HG03354 (cell line): ENCODE measurements around the gene PTPRD.

Source experiments
- ATAC-seq: cut with Tn5 transposase; IDR thresholded peaks from one replicate; pipeline ENCODE4 v1.9.1; 2021; ENCODE audit warnings: mild to moderate bottlenecking; ENCODE audit not compliant: unreplicated experiment, poor library complexity, severe bottlenecking

PTPRD gene

DNA sequence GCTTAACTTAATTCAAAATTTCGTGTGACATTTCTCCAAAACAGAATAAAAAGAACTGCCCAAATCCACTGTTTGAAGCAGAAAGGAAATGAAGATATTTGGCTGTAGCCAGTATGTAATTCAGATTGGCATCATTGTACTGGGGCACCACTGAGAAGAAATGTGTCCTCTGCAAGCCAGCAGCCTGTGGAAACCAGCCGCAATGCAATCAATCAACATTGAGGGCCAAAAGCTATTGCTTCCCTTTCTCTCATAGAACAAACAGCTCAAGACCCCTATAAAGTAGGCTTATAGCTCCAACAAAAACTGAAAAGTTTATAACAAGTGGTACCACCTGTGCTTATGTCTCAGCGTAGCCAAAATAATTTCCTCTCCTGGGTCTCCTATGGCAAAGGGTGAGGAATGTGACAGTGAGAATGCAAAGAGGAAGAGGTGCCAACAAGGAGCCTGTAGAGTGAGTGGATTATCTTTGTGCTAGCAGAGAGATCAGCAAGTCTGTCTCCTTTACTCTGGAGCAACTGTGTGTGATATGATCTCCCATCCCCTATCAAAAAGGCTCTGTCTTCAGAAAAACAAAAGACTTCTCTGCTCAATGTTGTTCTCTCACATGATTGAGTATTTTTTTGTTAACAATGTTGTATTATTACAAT is 1740.9 kb downstream of the PTPRD start:
- no peak for ATAC-seq

DNA sequence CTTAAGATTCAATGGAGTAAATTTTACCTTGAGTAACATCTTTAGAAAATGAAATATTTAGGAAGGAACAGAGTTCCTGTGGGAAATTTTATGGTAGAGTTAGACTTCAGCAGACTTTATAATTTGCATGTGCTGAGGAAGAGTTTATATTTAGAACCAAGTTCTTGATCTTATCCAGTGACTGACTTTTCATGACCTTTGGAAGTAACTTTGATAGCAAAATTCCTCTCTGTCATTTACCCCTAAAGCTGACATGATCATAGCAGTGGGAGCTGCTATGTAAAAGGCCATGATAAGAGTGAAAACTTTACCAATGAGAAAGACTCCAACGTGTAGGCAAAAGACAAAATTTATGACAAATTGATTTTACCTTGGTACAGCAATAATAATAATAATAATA is 1741.4 kb downstream of the PTPRD start:
- ATAC-seq, result no peak

DNA sequence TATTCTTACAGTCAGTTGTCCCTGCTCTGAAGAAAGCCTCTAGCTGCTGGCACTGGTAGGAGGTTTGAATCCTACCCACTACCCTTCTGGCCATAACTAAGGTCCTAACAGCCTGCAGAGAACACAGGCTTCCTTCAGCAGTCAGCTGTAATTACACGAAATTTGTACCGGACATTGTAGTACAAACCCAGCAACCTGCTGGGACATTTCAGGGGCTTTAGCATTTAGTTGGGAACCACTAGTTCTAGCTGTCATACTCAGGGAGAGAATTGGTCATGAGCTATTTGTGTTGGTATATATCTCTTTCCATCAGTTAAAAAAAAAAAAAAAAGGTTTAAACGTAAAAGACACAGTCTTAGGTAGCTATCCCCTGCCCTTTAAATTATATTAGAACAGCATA is 1743.0 kb downstream of the PTPRD start:
- ATAC-seq, result no peak

DNA sequence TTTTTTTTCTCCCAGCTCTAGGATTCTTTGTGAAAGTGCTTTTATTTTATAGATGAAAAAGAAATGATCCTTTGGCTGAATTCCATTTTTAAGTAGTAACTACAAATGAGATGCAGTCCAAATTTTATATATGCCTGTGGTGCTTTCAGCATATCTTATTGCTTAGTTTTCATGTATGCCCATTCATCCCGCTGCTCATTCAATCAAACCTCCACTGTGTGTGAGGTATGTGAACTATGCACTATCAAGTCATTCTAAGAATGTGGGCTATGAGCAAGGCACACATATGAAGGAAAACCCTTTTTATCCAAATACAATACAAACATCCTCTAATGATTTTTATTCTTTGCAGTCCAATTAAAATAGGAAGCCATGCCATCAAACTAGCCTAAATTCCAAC is 1744.2 kb downstream of the PTPRD start:
- no peak for ATAC-seq

DNA sequence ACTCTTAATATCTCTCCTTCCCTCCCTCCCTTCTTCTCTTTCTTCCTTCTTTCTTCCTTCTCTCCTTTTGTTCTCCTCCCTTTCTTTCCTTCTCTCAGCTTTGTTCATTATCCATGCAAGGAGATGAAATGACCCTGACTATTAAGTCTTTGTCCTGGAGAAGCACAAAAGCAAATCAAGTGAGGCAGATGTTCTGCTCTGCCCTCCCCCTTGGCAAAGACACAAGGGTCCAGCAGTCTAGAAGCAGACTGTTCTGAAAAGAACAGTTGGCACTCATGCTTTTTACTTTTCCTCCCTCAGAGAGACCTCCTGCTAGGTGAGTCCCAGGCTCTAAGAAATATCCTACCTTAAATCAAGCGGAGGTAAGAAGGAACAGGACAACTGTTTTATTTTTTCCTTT is 1745.7 kb downstream of the PTPRD start:
- no peak for ATAC-seq

DNA sequence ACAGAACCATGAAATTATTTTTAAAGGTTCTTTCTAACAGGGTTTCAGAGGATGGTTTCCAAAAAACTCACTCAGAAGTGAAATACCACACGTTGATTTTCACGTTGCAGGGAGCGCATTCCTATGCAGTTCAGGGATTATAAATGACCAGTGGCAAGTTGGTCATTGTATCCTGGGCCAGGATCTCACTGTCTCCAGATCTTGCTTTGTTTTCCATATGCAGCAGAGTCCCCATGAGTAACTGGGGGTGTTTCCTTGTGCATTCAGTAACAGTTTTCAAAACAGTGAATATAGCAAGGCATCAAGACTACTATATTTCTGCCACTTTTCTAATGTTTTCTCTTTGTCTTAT is 1748.3 kb downstream of the PTPRD start:
- no peak for ATAC-seq

DNA sequence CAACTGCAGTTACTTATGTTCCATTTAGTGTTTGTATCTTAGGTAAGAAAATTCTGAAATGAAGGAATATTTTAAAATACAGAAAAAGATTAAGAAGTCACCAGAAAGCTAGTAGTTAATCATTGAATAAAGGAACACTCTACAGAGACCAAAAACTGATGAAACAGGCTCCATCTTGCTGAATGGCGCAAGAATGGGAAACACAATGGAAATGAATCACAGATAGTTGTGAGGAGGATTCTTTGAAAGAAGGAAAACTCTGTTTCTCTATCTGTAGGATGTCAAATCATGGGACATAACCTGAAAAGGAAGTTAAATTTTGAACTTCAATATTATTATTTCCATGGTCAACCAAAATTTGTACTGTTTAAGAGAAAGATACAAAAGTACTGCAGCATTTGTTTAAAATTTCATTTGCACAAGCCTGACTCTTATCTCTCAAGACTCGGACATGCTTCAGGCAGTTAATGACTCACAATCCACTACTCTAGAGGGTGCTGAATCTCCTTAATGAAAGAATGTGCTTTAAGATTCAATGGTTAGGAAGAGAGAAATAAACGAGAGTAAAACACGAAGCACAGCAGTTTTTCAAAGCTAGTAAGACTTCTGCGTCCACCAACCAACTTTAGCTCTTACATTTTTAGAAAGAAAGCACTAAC is 1748.8 kb downstream of the PTPRD start:
- no peak for ATAC-seq

DNA sequence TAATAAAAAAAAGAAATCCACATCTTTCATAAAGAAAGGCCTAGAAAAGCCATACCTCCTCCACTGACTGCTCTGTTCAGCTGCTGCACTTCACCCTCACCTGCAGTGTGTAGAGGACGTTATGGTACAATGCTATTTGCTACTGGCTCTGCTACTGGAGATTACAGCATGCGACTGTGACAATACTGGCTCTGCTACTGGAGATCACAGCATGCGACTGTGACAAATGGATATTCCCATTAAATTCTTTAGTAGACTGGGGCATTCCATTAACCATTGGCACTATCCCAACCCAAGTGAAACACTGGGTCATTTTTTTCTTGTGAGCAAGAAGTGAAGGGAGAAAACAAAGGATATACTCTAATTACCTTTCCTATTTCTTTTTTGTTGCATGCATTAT is 1749.7 kb downstream of the PTPRD start:
- no peak for ATAC-seq

DNA sequence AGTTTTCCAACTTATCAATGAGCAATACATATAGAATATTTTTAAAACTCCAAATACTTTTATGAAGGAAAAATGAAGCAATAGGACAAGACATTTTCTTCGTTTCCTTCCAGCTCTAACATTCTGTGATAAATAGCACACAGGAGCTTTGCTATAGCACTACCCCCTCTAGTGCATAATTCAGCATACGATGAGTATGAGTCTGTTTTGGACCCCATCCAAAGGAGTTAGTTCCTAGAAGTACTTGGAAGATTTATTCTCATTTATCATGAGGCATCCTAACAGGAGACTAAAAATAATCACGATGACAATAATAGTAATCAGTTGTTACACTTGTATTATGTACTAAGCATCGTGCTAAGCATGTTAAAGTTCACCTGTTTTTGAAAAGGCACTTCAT is 1751.9 kb downstream of the PTPRD start:
- ATAC-seq, result no peak

DNA sequence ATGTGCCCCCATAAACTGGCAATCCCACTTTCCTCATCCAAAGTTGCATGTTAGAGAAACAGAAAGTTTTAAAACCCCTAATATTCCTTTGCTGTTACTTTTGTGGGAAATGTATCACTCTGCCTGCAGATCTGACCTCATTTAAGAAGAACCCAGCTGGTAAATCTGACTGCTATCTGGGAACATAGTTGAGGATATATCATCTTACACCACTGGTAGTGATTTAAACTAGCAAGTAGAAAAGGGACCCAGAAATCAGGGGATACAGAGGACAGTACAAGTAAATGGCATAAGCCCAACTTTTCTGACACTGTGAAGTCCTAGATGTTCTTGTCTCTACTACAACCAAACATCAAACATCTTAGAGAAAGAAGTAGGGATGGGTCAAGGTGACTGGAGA is 1752.7 kb downstream of the PTPRD start:
- no peak for ATAC-seq

DNA sequence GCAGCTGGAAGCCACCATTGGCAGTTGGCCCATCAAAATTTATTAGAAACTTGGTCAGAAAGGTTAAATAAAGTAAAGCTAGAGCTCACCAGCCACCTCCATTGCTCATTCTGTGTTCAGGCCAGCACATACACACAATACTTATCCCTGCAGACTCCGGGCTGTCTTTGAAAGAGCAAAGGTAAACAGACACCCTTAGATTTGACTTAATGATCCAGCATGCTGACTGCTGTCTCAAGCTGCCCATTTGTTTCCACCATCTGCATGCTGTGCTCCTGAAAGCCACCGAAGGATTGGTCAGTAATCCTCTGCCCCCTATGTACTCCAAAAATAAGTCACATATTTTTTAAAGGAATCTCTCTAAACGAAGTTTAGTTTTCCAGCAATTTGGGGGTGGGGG is 1753.4 kb downstream of the PTPRD start:
- ATAC-seq, result no peak

DNA sequence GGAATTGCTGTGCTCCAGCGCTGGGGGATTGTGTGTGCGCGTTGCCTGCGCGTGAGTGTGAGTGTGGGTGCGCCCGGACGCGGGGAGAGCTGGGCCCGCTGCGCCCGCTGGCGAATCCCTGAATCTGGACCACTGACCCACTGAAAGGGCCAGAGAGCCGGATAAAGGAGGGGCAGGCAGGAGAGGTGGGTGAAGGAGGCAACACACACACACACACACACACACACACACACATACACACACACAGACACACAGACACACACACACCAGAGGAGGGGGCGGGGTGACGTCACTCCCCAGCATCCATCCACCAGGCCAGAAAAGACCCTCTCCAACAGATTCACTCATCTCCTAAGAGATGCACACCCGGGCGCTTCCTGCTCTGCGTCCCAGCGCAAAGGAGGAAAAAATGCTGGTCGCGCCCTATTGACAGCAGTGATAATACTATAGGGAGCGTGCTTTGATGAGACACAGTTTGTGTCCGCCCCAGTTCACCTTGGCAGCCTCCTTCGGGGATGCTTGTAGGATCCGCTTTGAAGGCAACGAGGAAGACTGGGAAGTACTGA is 1754.1 kb downstream of the PTPRD start:
- ATAC-seq, result no peak

DNA sequence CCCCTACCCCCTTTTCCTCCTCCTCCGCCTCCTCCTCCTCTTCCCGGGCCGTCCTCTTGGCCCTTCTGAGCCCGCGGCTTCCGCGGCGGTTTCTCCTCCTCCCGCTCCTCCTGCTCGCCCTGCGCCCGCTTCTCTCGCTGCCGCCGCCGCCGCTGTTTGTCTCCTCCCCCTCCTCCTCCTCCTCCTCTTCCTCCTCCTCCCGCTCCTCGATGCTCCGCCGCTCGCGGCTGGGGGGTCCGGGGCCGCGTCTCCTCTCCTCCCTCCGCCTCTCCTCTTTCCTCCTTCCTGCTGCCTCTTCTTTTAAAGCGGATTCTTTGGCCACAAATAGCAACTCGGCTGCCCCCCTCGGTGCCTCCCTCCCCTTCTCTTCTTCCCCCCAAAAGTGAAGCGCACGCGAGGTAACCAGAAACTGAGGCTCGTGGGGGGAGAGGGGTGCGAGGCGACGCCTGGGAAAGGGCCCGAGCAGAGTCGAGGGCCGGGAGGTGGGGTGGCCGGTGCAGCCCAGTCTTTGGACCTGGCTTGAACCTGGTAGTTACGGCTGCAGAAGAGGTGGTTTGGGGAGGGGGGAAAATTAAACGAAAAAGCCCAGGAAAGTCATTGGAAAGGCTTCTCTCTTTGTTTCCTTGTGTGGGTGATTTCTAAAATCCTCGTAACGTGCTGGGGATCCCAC is 1754.7 kb downstream of the PTPRD start:
- no peak for ATAC-seq

DNA sequence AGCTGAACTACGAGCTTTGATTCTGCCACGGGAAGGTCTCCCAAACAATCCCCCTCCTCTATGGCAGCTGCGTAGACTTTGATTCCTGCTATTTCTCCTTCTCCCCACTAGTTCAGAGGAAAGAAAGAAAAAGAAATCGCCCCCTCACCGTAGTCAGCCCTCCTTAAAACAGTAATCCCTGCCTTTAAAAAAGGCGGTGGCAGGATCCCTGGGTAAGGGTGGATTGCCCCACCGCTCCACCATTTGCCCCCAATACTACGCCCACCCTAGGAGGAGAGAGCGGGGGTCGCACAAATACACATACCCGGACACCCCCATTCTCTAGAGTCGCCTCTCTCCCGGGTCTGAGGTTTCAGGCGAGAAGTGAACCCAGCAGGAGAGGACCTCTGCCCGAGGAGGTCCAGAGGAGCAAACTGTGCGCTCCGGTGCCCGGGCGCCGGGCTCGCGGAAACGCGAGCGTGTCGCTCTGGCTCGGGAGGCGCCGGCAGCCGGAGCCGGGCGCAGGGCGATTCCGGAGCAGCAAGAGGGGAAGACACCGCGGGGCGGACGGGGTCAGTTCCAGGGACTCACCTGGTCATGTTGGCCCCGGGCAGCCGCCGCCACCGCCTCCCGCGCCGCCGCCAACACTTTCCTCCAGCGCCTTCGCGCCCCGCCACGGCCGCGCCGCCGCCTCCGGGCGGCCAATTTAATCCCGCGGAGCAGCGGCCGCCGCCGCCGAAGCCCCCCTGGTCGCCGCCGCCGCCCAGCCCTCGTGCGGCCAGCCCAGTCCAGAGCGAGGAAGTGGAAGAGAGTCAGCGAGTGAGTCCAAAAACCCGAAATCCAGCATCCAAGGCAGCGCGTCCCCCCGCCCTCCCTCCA is 1755.5 kb downstream of the PTPRD start:
- ATAC-seq, result no peak

DNA sequence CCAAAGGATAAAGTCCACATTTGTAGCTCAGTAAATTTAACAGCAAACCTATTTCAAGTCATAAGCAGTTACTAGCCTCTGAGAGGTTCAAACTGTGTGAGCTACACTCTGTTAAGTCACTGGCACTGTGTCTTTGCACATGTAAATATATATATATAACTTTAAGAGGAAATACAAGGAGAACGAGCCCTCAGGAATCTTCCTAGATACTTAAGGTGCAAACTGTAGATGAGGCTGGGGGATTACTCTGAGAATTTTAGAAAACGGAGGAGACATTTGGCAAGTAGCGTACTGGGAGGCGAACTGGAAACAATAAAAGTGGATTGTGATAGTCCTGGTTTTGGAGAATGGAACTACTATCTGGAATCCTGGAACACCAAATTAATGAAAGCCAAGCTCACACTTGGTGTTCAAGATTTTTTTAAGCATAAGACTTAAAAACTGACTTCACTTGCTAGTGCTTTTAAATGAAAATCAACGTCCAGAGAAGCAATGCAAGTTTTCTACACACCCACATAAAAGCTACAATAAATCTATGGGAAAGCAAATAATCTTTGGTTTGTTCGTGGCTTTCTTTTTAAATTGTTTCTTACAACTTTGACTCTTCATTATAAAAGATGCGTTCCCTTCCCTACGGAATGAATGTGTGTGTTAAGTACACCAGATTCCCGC is 1756.3 kb downstream of the PTPRD start:
- ATAC-seq, result no peak

DNA sequence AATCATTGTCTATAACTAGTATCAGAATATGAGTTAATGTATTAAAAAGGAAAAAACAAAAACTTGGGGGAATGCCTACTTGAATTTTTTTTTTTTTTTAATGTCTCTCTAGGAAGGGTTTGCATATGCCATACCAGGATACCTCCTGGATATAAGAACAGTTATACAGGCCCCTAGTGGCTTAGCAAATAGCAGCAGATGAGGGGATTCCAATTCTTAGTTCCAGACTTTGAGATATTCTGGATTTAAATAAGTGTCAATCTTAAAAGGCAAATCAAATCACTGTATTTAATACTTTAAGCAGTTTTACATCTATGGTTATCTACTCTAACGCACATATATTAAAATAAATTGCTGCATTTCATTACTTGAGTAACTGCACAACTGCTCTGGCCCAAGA is 1757.8 kb downstream of the PTPRD start:
- ATAC-seq, result no peak

DNA sequence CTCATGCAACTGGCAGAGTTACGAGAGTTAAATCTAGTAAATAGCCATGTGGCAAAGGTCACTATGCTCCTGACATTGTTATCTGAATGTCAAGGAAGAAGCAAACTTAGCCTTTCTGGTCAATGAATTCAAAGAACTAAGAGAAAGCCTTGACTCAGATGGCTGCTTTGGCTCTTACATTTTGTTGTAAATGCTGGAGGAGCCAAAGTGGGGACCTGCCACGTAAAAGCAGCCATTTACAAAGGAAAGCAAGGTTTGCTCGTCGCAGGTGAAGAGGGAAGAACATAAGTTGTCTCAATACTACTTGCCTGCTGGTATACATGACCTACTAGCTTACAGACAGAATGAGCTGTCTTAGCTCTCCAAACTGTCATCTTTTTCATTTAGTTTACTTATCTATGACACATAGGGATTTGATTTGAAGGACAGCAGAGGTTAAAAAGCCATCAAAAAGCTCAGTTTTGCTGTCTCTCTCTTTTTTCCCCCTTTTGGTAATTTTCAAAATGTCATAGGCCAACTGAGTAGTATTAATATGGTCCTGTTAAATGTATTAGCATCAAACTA is 1760.4 kb downstream of the PTPRD start:
- no peak for ATAC-seq

DNA sequence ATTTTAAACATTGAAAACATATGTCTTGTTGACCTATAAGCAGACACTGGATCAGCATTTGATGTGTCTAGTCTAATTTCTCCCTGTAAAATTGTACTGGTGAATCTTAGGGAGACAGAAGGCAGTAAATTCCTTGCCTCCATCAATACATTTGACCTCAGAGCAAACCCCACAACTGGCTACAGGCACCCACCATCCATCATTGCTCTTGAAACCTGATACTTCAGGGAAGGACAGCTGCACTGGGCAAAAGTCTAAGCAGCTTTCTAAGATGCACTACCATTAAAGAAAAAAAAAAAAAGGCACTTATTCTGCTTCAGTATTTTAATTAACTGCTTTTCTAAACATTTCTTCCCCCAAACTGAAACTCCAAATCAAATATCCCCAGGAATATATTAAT is 1761.9 kb downstream of the PTPRD start:
- no peak for ATAC-seq

DNA sequence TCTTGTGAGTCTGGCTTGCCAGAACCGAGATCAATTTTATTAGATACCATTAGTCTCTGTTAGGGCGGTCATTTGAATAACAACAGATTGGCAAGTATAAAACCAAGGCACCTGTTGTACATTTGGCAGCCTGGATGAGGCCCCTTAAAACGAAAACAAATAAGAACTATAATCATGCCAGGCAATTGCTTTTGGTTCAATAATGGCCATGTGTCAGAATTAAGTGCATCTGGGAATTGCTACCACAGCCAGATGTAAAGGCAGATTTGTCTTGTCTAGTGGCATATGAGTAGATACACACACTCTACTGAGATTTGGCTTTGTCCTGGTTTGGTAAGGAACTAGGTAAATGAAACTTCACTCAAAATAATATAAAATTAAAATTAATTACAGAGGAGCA is 1767.0 kb downstream of the PTPRD start:
- ATAC-seq, result no peak
